Measurements from ENCODE around the gene MYL6.
A peak's percentile ranks its signal among the peaks of the same experiment; 100 is the strongest.

Gene MYL6

GRCh38 chr12:56129206-56129941, 28.8 kb upstream of the MYL6 start:
- DNase-seq (ENCODE audit: extremely low spot score) = peak; percentile 73
- no peak for TF ChIP-seq CTCF (IDR thresholded peaks at IDR 0.05; ENCODE audit: control extremely low read depth, extremely low read depth, low read depth, missing control alignments)
- CTCF ChIA-PET = interaction anchor here (1.5 to 14.7 kb wide), 6 partner anchors 11 to 390 kb away, joined by 4 to 243 read pairs (median 13); partner anchors contain the start of genes SMARCC2 and ZC3H10
- POLR2A ChIA-PET = interaction anchor here (0.6 to 4.0 kb wide), 4 partner anchors 12 to 118 kb away, joined by 5 to 49 read pairs (median 11); partner anchors contain the start of genes RPL41 and ZC3H10

- DNase-seq (ENCODE audit: extremely low spot score) = no peak
- no peak for TF ChIP-seq CTCF (IDR thresholded peaks at IDR 0.05; ENCODE audit: control extremely low read depth, extremely low read depth, low read depth, missing control alignments)
- ChIA-PET POLR2A (interaction anchor here (0.6 kb wide), 1 partner anchor 117 kb away, joined by 7 read pairs; no protein-coding TSS in a partner anchor), CTCF (interaction anchor here (1.8 to 14.7 kb wide), 2 partner anchors 13 to 58 kb away, joined by 6 to 243 read pairs; partner anchors contain the start of gene SMARCC2)
Observed at GRCh38 chr12:56129942-56130495, 28.1 kb upstream of the MYL6 start.

GRCh38 chr12:56130876-56131275, 27.3 kb upstream of the MYL6 start:
- CTCF ChIA-PET = interaction anchor here (1.8 to 14.7 kb wide), 2 partner anchors 12 to 58 kb away, joined by 6 to 243 read pairs; partner anchors contain the start of gene SMARCC2
- POLR2A ChIA-PET = no interaction called here
- no peak for DNase-seq (ENCODE audit: extremely low spot score)
- no peak for TF ChIP-seq CTCF (IDR thresholded peaks at IDR 0.05; ENCODE audit: control extremely low read depth, extremely low read depth, low read depth, missing control alignments)

GRCh38 chr12:56134897-56135296, 23.3 kb upstream of the MYL6 start:
- CTCF ChIA-PET = no interaction called here
- POLR2A ChIA-PET = no interaction called here

GRCh38 chr12:56137853-56138571, 20.1 kb upstream of the MYL6 start:
- ChIA-PET POLR2A (interaction anchor here (0.7 kb wide), 1 partner anchor 67 kb away, joined by 3 read pairs; no protein-coding TSS in a partner anchor), CTCF (interaction anchor here (0.9 to 2.2 kb wide), 5 partner anchors 11 to 51 kb away, joined by 3 to 7 read pairs (median 4); partner anchors contain the start of genes SMARCC2 and ZC3H10)
- no peak for DNase-seq (ENCODE audit: extremely low spot score)
- TF ChIP-seq CTCF (IDR thresholded peaks at IDR 0.05; ENCODE audit: control extremely low read depth, extremely low read depth, low read depth, missing control alignments) = no peak

More at GRCh38 chr12:56134897-56135296, 23.3 kb upstream of the MYL6 start:
- no peak for DNase-seq (ENCODE audit: extremely low spot score)
- no peak for TF ChIP-seq CTCF (IDR thresholded peaks at IDR 0.05; ENCODE audit: control extremely low read depth, extremely low read depth, low read depth, missing control alignments)
